Right lobe of liver (tissue), 6 donors: Measurements from ENCODE around the gene MRPS18A. TPM values are rescaled to one million over a fixed set of nuclear protein-coding genes. Genes with fewer than 3 reads are reported as not detected.

Experiments used
- ATAC-seq, 4 donors: fragments of 200-7000 bp; cut with Tn5 transposase; one replicate each; pipeline ENCODE4 v1.9.1; 2020; ENCODE audit warnings: mild to moderate bottlenecking in 4 of 4, moderate library complexity in 4 of 4
- DNase-seq, 3 donors: peaks; one replicate each; pipeline ENCODE4 v3.0.0-alpha.2; 2020
- H3K27ac ChIP-seq, 3 donors: fragments of 200-600 bp; one replicate each; pipeline ENCODE4 v1.8.0; 2022
- H3K27me3 ChIP-seq, 2 donors: fragments of 200-600 bp; one replicate each; pipeline ENCODE4 v1.8.0; 2022
- H3K36me3 ChIP-seq, 4 donors: fragments of 200-600 bp; sonication (generic) in 1 of 4; one replicate each; pipeline versions ENCODE4 v1.5.1 to v1.8.0; 2017 to 2022; ENCODE audit warnings: control low read depth in 1 of 4
- H3K4me1 ChIP-seq, 4 donors: fragments of 200-600 bp; sonication (generic) in 1 of 4; one replicate each; pipeline versions ENCODE4 v1.5.1 to v1.8.0; 2017 to 2022; ENCODE audit warnings: control low read depth in 1 of 4
- H3K4me3 ChIP-seq, 3 donors: fragments of 200-600 bp; one replicate each; pipeline ENCODE4 v1.8.0; 2022
- H3K9me3 ChIP-seq, 4 donors: fragments of 200-600 bp; sonication (generic) in 1 of 4; one replicate each; pipeline versions ENCODE4 v1.5.1 to v1.8.0; 2017 to 2022; ENCODE audit warnings: control low read depth in 1 of 4
- CTCF ChIP-seq, 4 donors: fragments of 200-600 bp in 3 of 4; fragments of 450-650 bp in 1 of 4; IDR thresholded peaks; one replicate each; pipeline versions ENCODE4 v1.5.1 to v1.8.0; 2016 to 2022; ENCODE audit warnings: antibody characterized with exemption in 4 of 4, mild to moderate bottlenecking in 2 of 4
- POLR2A ChIP-seq: fragments of 450-650 bp; IDR thresholded peaks from one replicate; pipeline ENCODE4 v1.6.1; 2017; ENCODE audit warnings: antibody characterized with exemption, mild to moderate bottlenecking
- WGBS: methylation state at CpG from one replicate; pipeline ENCODE4 v1.1.6; 2018; ENCODE audit warnings: low coverage, low lambda C conversion rate; ENCODE audit not compliant: insufficient coverage; ENCODE audit errors: missing lambda C conversion rate; 5-methylcytosine and 5-hydroxymethylcytosine counted together
- intact Hi-C, 2 donors: fragments of 100-400 bp; cut with DNase I; formaldehyde crosslinking; loops; one replicate each; pipeline versions ENCODE4 v1.11.2 to v1.14.1; 2022
- total RNA-seq, 6 experiments: library from RNA; depleted of rRNA in 2 of 6; stranded (reverse); fragments of >200 nt in 2 of 6; fragmentation: NEBNext Ultra II Directional in 3 of 6; extraction: Animal tissue kit (Norgen Biotek cat#: 25700) in 3 of 6; gene quantifications; one replicate each; pipeline versions ENCODE4 v1.1.0 to v1.2.4, GENCODE V29; 2016 to 2023
- donor health status: DM: no; HTN: yes; CAD: no.
- donor health status: DM: no; HTN: no; CAD: no.
- donor health status: DM: no; HTN: no; CAD: no.
- donor health status: DM: no; HTN: yes; CAD: no.
- donor health status: DM: no; HTN: yes; CAD: no.

Gene MRPS18A
- total RNA-seq, 6 experiments from 2014 or later: 23.5 to 45.4 (median 25.6) TPM

GRCh38 chr6:43728586-43728985 lies 41.0 kb upstream of the MRPS18A start:
- WGBS: 76% methylated on average over 2 of the region's 2 CpGs
- Histone ChIP-seq H3K9me3 (no peaks in the 10 kb centered on the region), H3K4me3 (no peak overlapping the region), H3K4me1 (no peaks in the 10 kb centered on the region), H3K36me3 (no peaks in the 10 kb centered on the region), H3K27me3 (no peaks in the 10 kb centered on the region), H3K27ac (no peak overlapping the region)
- no peak for ATAC-seq
- intact Hi-C loops: no loop called here
- TF ChIP-seq CTCF (IDR thresholded peaks at IDR 0.05): no peak
- no peak for TF ChIP-seq POLR2A
- DNase-seq: peak in 1 of 3 donors; percentile 13

GRCh38 chr6:43727634-43728033 lies 40.0 kb upstream of the MRPS18A start:
- Histone ChIP-seq H3K27ac (no peak overlapping the region), H3K36me3 (no peaks in the 10 kb centered on the region), H3K27me3 (no peaks in the 10 kb centered on the region), H3K9me3 (no peaks in the 10 kb centered on the region), H3K4me3 (no peak overlapping the region), H3K4me1 (no peaks in the 10 kb centered on the region)
- 71% methylated on average over 3 of the region's 3 CpGs for WGBS
- intact Hi-C loops: no loop called here
- TF ChIP-seq CTCF (IDR thresholded peaks at IDR 0.05) (no peak), POLR2A (no peak)
- no peak for ATAC-seq
- DNase-seq: no peak

- ATAC-seq (no peak), DNase-seq (no peak)
- no peak overlapping the region for H3K4me3 ChIP-seq
- TF ChIP-seq CTCF (IDR thresholded peaks at IDR 0.05) (no peak), POLR2A (no peak)
- intact Hi-C loops: no loop called here
- no peaks in the 10 kb centered on the region for H3K36me3 ChIP-seq
- no peaks in the 10 kb centered on the region for H3K27me3 ChIP-seq
- 61% methylated on average over 2 of the region's 7 CpGs for WGBS
- no peak overlapping the region for H3K27ac ChIP-seq
- H3K9me3 ChIP-seq: no peaks in the 10 kb centered on the region
- no peaks in the 10 kb centered on the region for H3K4me1 ChIP-seq
These were observed 38.3 kb upstream of the MRPS18A start for GRCh38 chr6:43725643-43726580.

GRCh38 chr6:43724914-43725642 lies 37.5 kb upstream of the MRPS18A start:
- Histone ChIP-seq H3K9me3 (no peaks in the 10 kb centered on the region), H3K27me3 (no peaks in the 10 kb centered on the region), H3K27ac (no peak overlapping the region), H3K4me3 (no peak overlapping the region), H3K36me3 (no peaks in the 10 kb centered on the region), H3K4me1 (no peaks in the 10 kb centered on the region)
- intact Hi-C loops: loop anchor here in 1 of 2 donors (5.0 kb wide), 1 partner anchor 357 kb away; no protein-coding TSS in a partner anchor
- peak; percentile 78 to 86 (median 84) for DNase-seq
- ATAC-seq: peak; percentile 69 to 83 (median 81)
- TF ChIP-seq POLR2A (peak; percentile 16), CTCF (IDR thresholded peaks at IDR 0.05) (no peak)
- 13% methylated on average over 6 of the region's 17 CpGs for WGBS
